Liver (tissue), 3 donors: ENCODE data around the gene MYO1C.

Experiments
- EGR1 ChIP-seq, 2 donors: IDR thresholded peaks; 2 replicates each; pipeline ENCODE4 v1.6.1; 2016 to 2018; ENCODE audit warnings: antibody characterized with exemption in 2 of 2, low read depth in 2 of 2
- JUND ChIP-seq, 2 donors: IDR thresholded peaks; 2 replicates each; pipeline ENCODE4 v1.6.1; 2016; ENCODE audit warnings: antibody characterized with exemption in 2 of 2
- TAF1 ChIP-seq: conservative IDR thresholded peaks from 2 replicates; pipeline ENCODE4 v1.6.1; 2016; ENCODE audit warnings: antibody characterized with exemption, mild to moderate bottlenecking
- YY1 ChIP-seq: IDR thresholded peaks from 2 replicates; pipeline ENCODE4 v1.6.1; 2016; ENCODE audit warnings: antibody characterized with exemption, mild to moderate bottlenecking
- TF ChIP-seq, protein P1 (sequence below): IDR thresholded peaks from 2 replicates; pipeline ENCODE4 v1.6.1; 2016; ENCODE audit warnings: antibody characterized with exemption
- TF ChIP-seq, protein P2 (sequence below): fragments of 150-350 bp; IDR thresholded peaks from 2 replicates; pipeline ENCODE4 v1.5.1; 2017; ENCODE audit warnings: improper control_type of control experiment, low read depth, low read length; ENCODE audit not compliant: missing input control
- donor health status: healthy.
- donor health status: healthy.

DNA sequence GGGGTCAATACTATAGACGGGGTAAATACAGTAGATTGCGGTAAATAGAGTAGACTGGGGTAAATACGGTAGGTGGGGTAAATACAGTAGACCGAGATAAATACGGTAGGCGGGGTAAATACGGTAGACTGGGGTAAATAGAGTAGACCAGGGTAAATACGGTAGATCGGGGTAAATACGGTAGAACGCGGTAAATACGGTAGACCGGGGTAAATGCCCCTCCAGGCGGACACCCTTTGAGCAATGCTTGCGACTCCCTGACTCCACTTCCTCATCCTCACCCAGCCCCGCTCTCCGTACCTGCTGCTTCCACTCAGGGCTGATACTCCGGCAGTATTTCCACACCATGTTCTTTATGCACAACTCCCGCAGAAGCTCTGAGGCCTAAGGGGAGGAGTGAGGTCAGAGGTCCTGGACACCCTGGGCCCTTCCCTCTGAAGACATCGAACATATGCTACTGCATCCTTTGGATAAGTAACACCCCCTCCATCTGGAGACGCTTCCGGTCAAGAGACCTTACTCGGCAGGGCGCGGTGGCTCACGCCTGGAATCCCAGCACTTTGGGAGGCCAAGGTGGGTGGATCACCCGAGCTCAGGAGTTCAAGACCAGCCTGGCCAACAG is 23.1 kb downstream of the MYO1C start:
- TF ChIP-seq, protein P1, sequence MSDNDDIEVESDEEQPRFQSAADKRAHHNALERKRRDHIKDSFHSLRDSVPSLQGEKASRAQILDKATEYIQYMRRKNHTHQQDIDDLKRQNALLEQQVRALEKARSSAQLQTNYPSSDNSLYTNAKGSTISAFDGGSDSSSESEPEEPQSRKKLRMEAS = no peak
- no peak for TF ChIP-seq EGR1 (IDR thresholded peaks at IDR 0.05; ENCODE audit: low read depth in 2 of 2)
- no peak for TF ChIP-seq TAF1
- TF ChIP-seq, protein P2, sequence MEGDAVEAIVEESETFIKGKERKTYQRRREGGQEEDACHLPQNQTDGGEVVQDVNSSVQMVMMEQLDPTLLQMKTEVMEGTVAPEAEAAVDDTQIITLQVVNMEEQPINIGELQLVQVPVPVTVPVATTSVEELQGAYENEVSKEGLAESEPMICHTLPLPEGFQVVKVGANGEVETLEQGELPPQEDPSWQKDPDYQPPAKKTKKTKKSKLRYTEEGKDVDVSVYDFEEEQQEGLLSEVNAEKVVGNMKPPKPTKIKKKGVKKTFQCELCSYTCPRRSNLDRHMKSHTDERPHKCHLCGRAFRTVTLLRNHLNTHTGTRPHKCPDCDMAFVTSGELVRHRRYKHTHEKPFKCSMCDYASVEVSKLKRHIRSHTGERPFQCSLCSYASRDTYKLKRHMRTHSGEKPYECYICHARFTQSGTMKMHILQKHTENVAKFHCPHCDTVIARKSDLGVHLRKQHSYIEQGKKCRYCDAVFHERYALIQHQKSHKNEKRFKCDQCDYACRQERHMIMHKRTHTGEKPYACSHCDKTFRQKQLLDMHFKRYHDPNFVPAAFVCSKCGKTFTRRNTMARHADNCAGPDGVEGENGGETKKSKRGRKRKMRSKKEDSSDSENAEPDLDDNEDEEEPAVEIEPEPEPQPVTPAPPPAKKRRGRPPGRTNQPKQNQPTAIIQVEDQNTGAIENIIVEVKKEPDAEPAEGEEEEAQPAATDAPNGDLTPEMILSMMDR = no peak
- TF ChIP-seq JUND (IDR thresholded peaks at IDR 0.05) = no peak
- peak; percentile 24 for TF ChIP-seq YY1
